GM23338 (cell line): ENCODE data around the gene JUNB. TPM values are rescaled to one million over a fixed set of nuclear protein-coding genes. Genes with fewer than 3 reads are reported as not detected.

ENCODE experiments used
- ATAC-seq: fragments of 200-7000 bp; cut with Tn5 transposase; 3 replicates; pipeline ENCODE4 v1.9.1; 2020
- DNase-seq: peaks from one replicate; pipeline ENCODE4 v3.0.0-alpha.2; 2015; ENCODE audit warnings: low spot score
- H2AFZ ChIP-seq: fragments of 200-600 bp; sonication (generic); 2 replicates; pipeline ENCODE4 v1.8.0; 2016; ENCODE audit warnings: antibody characterized with exemption, mild to moderate bottlenecking, moderate library complexity
- H3F3A ChIP-seq: fragments of 200-600 bp; sonication (generic); replicated peaks from 2 replicates; pipeline ENCODE4 v1.8.0; 2017; ENCODE audit warnings: antibody characterized with exemption, mixed run types, low read depth
- H3K27ac ChIP-seq: fragments of 200-600 bp; sonication (generic); 2 replicates; pipeline ENCODE4 v1.6.1; 2016; ENCODE audit warnings: low read depth
- H3K27me3 ChIP-seq: fragments of 200-600 bp; sonication (generic); 2 replicates; pipeline ENCODE4 v1.8.0; 2016; ENCODE audit warnings: mild to moderate bottlenecking, mixed run types, moderate library complexity; ENCODE audit not compliant: insufficient read depth
- H3K36me3 ChIP-seq: fragments of 200-600 bp; sonication (generic); 2 replicates; pipeline ENCODE4 v1.8.0; 2016; ENCODE audit warnings: mild to moderate bottlenecking; ENCODE audit not compliant: insufficient read depth
- H3K4me1 ChIP-seq: fragments of 200-600 bp; sonication (generic); 2 replicates; pipeline ENCODE4 v1.8.0; 2016; ENCODE audit warnings: mild to moderate bottlenecking, moderate library complexity; ENCODE audit not compliant: insufficient read depth
- H3K4me2 ChIP-seq: fragments of 200-600 bp; sonication (generic); 2 replicates; pipeline ENCODE4 v1.7.1; 2017; ENCODE audit warnings: mixed run types
- H3K4me3 ChIP-seq: fragments of 200-600 bp; sonication (generic); 2 replicates; pipeline ENCODE4 v1.6.1; 2016; ENCODE audit warnings: mixed run types
- H3K79me2 ChIP-seq: fragments of 200-600 bp; sonication (generic); replicated peaks from 2 replicates; pipeline ENCODE4 v1.8.0; 2017; ENCODE audit warnings: mild to moderate bottlenecking; ENCODE audit not compliant: insufficient read depth
- H3K9me2 ChIP-seq: fragments of 200-600 bp; sonication (generic); 2 replicates; pipeline ENCODE4 v1.8.0; 2017; ENCODE audit not compliant: insufficient read depth
- H4K20me1 ChIP-seq: fragments of 200-600 bp; sonication (generic); replicated peaks from 2 replicates; pipeline ENCODE4 v1.8.0; 2017; ENCODE audit warnings: mild to moderate bottlenecking; ENCODE audit not compliant: insufficient read depth
- H3K27ac Mint-ChIP-seq: 2 replicates; pipeline ENCODE4 v1.8.0; 2020; ENCODE audit warnings: inconsistent platforms, mild to moderate bottlenecking, moderate library complexity, mixed read lengths
- H3K27me3 Mint-ChIP-seq: 3 replicates; pipeline ENCODE4 v1.8.0; 2022; ENCODE audit warnings: low read depth, mild to moderate bottlenecking, moderate library complexity, mixed read lengths, inconsistent platforms; ENCODE audit not compliant: insufficient read depth, poor library complexity
- H3K36me3 Mint-ChIP-seq: 3 replicates; pipeline ENCODE4 v1.8.0; 2021; ENCODE audit warnings: low read depth, mild to moderate bottlenecking, inconsistent platforms, moderate library complexity, mixed read lengths
- H3K4me1 Mint-ChIP-seq: 3 replicates; pipeline ENCODE4 v1.8.0; 2020; ENCODE audit warnings: mild to moderate bottlenecking, inconsistent platforms, mixed read lengths
- H3K4me3 Mint-ChIP-seq: 3 replicates; pipeline ENCODE4 v1.8.0; 2021; ENCODE audit warnings: moderate library complexity, mild to moderate bottlenecking, inconsistent platforms, mixed read lengths
- H3K9me3 Mint-ChIP-seq: 3 replicates; pipeline ENCODE4 v1.8.0; 2020; ENCODE audit warnings: moderate library complexity, mild to moderate bottlenecking, inconsistent platforms, mixed read lengths
- CTCF ChIP-seq, 2 experiments: fragments of 200-600 bp in 1 of 2; sonication (generic) in 1 of 2; conservative IDR thresholded peaks; 2 replicates each; pipeline versions ENCODE4 v1.5.1 to v1.6.1; 2016 to 2017; ENCODE audit warnings: antibody characterized with exemption in 2 of 2, low read depth in 2 of 2, mild to moderate bottlenecking in 2 of 2, moderate library complexity in 1 of 2
- ETS1 ChIP-seq: IDR thresholded peaks from 2 replicates; pipeline ENCODE4 v1.6.1; 2016; ENCODE audit warnings: antibody characterized with exemption
- POLR2AphosphoS5 ChIP-seq: IDR thresholded peaks from 2 replicates; pipeline ENCODE4 v1.6.1; 2016; ENCODE audit warnings: antibody characterized with exemption, low read depth
- ZNF114 ChIP-seq: fragments of 250-450 bp; sonication (Bioruptor Pico); IDR thresholded peaks from 2 replicates; pipeline ENCODE4 v1.5.0; 2020; ENCODE audit warnings: mild to moderate bottlenecking, moderate library complexity
- polyA plus RNA-seq: library from polyadenylated mRNA; unstranded; fragments of >200 nt; fragmentation: Nextera tagmentation; extraction: Ambion mirVana; gene quantifications from 2 replicates; pipeline ENCODE4 v1.2.1, GENCODE V29; 2016
- total RNA-seq: library from RNA; depleted of rRNA; stranded (reverse); fragments of >200 nt; shearing (Covaris generic); gene quantifications from 2 replicates; pipeline ENCODE4 v1.2.3, GENCODE V29; 2014
- TF ChIP-seq, protein P1 (sequence below): fragments of 250-450 bp; sonication (Bioruptor Pico); IDR thresholded peaks from 2 replicates; pipeline ENCODE4 v1.5.0; 2020; ENCODE audit warnings: mild to moderate bottlenecking, moderate library complexity

Gene JUNB
- total and polyA plus RNA-seq, 2 experiments from 2014 or later = 7.7 to 20.2 TPM

DNA sequence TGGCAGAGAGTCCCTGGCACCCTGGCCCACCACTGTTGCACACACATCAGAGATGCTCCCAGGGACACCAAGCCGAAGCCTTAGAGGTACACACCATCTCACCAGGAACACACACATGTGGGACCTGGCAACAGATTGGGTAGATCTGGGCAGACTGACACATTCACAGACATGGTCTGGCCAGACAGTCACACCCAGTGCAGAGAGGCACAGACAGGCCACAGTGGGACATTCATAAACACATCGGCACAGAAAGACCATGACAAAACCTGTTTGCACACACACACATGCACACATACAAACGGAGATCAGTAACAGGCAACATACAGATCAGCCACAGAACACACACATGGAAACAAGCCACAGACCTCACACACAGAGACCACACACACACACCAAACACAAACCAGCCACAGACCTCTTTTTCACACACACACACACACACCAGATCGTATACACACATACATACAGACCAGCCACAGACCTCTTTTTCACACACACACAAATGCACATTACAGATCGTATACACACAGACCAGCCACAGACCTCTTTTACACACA lies 6.3 kb upstream of the JUNB start (continued):
- TF ChIP-seq, protein P1, sequence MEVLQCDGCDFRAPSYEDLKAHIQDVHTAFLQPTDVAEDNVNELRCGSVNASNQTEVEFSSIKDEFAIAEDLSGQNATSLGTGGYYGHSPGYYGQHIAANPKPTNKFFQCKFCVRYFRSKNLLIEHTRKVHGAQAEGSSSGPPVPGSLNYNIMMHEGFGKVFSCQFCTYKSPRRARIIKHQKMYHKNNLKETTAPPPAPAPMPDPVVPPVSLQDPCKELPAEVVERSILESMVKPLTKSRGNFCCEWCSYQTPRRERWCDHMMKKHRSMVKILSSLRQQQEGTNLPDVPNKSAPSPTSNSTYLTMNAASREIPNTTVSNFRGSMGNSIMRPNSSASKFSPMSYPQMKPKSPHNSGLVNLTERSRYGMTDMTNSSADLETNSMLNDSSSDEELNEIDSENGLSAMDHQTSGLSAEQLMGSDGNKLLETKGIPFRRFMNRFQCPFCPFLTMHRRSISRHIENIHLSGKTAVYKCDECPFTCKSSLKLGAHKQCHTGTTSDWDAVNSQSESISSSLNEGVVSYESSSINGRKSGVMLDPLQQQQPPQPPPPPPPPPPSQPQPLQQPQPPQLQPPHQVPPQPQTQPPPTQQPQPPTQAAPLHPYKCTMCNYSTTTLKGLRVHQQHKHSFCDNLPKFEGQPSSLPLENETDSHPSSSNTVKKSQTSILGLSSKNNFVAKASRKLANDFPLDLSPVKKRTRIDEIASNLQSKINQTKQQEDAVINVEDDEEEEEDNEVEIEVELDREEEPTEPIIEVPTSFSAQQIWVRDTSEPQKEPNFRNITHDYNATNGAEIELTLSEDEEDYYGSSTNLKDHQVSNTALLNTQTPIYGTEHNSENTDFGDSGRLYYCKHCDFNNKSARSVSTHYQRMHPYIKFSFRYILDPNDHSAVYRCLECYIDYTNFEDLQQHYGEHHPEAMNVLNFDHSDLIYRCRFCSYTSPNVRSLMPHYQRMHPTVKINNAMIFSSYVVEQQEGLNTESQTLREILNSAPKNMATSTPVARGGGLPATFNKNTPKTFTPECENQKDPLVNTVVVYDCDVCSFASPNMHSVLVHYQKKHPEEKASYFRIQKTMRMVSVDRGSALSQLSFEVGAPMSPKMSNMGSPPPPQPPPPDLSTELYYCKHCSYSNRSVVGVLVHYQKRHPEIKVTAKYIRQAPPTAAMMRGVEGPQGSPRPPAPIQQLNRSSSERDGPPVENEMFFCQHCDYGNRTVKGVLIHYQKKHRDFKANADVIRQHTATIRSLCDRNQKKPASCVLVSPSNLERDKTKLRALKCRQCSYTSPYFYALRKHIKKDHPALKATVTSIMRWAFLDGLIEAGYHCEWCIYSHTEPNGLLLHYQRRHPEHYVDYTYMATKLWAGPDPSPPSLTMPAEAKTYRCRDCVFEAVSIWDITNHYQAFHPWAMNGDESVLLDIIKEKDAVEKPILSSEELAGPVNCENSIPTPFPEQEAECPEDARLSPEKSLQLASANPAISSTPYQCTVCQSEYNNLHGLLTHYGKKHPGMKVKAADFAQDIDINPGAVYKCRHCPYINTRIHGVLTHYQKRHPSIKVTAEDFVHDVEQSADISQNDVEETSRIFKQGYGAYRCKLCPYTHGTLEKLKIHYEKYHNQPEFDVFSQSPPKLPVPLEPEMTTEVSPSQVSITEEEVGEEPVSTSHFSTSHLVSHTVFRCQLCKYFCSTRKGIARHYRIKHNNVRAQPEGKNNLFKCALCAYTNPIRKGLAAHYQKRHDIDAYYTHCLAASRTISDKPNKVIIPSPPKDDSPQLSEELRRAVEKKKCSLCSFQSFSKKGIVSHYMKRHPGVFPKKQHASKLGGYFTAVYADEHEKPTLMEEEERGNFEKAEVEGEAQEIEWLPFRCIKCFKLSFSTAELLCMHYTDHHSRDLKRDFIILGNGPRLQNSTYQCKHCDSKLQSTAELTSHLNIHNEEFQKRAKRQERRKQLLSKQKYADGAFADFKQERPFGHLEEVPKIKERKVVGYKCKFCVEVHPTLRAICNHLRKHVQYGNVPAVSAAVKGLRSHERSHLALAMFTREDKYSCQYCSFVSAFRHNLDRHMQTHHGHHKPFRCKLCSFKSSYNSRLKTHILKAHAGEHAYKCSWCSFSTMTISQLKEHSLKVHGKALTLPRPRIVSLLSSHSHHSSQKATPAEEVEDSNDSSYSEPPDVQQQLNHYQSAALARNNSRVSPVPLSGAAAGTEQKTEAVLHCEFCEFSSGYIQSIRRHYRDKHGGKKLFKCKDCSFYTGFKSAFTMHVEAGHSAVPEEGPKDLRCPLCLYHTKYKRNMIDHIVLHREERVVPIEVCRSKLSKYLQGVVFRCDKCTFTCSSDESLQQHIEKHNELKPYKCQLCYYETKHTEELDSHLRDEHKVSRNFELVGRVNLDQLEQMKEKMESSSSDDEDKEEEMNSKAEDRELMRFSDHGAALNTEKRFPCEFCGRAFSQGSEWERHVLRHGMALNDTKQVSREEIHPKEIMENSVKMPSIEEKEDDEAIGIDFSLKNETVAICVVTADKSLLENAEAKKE (CRISPR knock-in tag) = no peak
- TF ChIP-seq POLR2AphosphoS5 = no peak

- H3K4me2 ChIP-seq = no peak overlapping the region
- DNase-seq = no peak
- H3K27me3 ChIP-seq = peaks cover 1% of the 10 kb centered on the region
- no peak overlapping the region for H3K27ac ChIP-seq
- no peaks in the 10 kb centered on the region for H3K79me2 ChIP-seq
- H2AFZ ChIP-seq = no peak overlapping the region
- no peaks in the 10 kb centered on the region; the same call in 2 of the 3 replicates for H3K36me3 Mint-ChIP-seq
- ATAC-seq = no peak
- H3K9me2 ChIP-seq = no peaks in the 10 kb centered on the region
- H3F3A ChIP-seq = peaks cover 29% of the 10 kb centered on the region
- H3K4me3 Mint-ChIP-seq = no peak overlapping the region
- H4K20me1 ChIP-seq = no peaks in the 10 kb centered on the region
- no peak overlapping the region for H3K27ac Mint-ChIP-seq
- H3K9me3 Mint-ChIP-seq = no peaks in the 10 kb centered on the region
- H3K4me3 ChIP-seq = no peak overlapping the region
- peaks cover 25% of the 10 kb centered on the region for H3K4me1 ChIP-seq
- H3K4me1 Mint-ChIP-seq = peaks cover 22% of the 10 kb centered on the region
- H3K27me3 Mint-ChIP-seq = peaks cover 16% of the 10 kb centered on the region
- no peaks in the 10 kb centered on the region for H3K36me3 ChIP-seq
- TF ChIP-seq ETS1 (no peak), ZNF114 (CRISPR knock-in tag) (no peak), POLR2AphosphoS5 (no peak), CTCF (conservative IDR thresholded peaks at IDR 0.05; ENCODE audit: low read depth in 2 of 2) (no peak)
- TF ChIP-seq, protein P1 (CRISPR knock-in tag) = no peak
Observed at GRCh38 chr19:12785431-12786031, 5.8 kb upstream of the JUNB start.
